RPMI8226 (cell line): ENCODE results near the gene ERH.
A peak's percentile ranks its signal among the peaks of the same experiment; 100 is the strongest.
"Not testable (repeated sequence)": the region's sequence is repeated elsewhere in the genome, so short reads cannot be mapped to it uniquely, and the experiment has no call there.

Experiments
- DNase-seq: peaks from one replicate; pipeline ENCODE4 v3.0.0-alpha.2; 2015

The ERH gene

GRCh38 chr14:69398053-69398817 is at the start of gene ERH, which contains the start of gene SLC39A9:
Gene ERH, minus strand, starts transcription at chr14:69398299. Its CDS starts 66 bp downstream, at chr14:69398233.
Gene SLC39A9, plus strand, starts transcription at chr14:69398692. Its CDS starts 678 bp downstream, at chr14:69399370.
- peak; percentile 94 for DNase-seq

GRCh38 chr14:69443296-69443805 is 45.3 kb upstream of the ERH start:
- no peak for DNase-seq

- DNase-seq = no peak
These were observed 43.8 kb upstream of the ERH start for GRCh38 chr14:69441948-69442347.

GRCh38 chr14:69439521-69440270 is 41.6 kb upstream of the ERH start:
- DNase-seq = no peak

GRCh38 chr14:69432364-69432763 is 34.3 kb upstream of the ERH start:
- DNase-seq = no peak

- no peak for DNase-seq
These were observed 32.3 kb upstream of the ERH start for GRCh38 chr14:69430306-69430939.

GRCh38 chr14:69429643-69430042 is 31.5 kb upstream of the ERH start:
- DNase-seq = no peak

- no peak for DNase-seq
These were observed 30.3 kb upstream of the ERH start for GRCh38 chr14:69428289-69428998.

- DNase-seq = no peak
These were observed 29.5 kb upstream of the ERH start for GRCh38 chr14:69427596-69427995.

GRCh38 chr14:69424149-69424923 is 26.2 kb upstream of the ERH start:
- no peak for DNase-seq

GRCh38 chr14:69423279-69423678 is 25.2 kb upstream of the ERH start:
- DNase-seq = no peak

- DNase-seq = not testable (repeated sequence)
These were observed 18.0 kb upstream of the ERH start for GRCh38 chr14:69416087-69416486.

- DNase-seq = no peak
These were observed 15.4 kb upstream of the ERH start for GRCh38 chr14:69413483-69413882.

- DNase-seq = no peak
These were observed 10.3 kb upstream of the ERH start for GRCh38 chr14:69408331-69408960.

GRCh38 chr14:69405762-69406161 is 7.7 kb upstream of the ERH start:
- no peak for DNase-seq

- no peak for DNase-seq
These were observed 6.8 kb upstream of the ERH start for GRCh38 chr14:69404883-69405282.

GRCh38 chr14:69404478-69404877 is 6.4 kb upstream of the ERH start:
- no peak for DNase-seq

- no peak for DNase-seq
These were observed 3.7 kb upstream of the ERH start for GRCh38 chr14:69401841-69402240.

- DNase-seq = no peak
These were observed 2.1 kb upstream of the ERH start for GRCh38 chr14:69400154-69400553.

- DNase-seq = no peak
These were observed 1.7 kb upstream of the ERH start for GRCh38 chr14:69399750-69400149.

- no peak for DNase-seq
These were observed 715 bp upstream of the ERH start for GRCh38 chr14:69398818-69399210.

- DNase-seq = no peak
These were observed 2.2 kb downstream of the ERH start for GRCh38 chr14:69395929-69396328.
